H54 (cell line): ENCODE data around the gene PCGF2.

ENCODE experiments used
- DNase-seq: peaks from one replicate; pipeline ENCODE4 v3.0.0; 2011; ENCODE audit warnings: low spot score, mixed read lengths; ENCODE audit not compliant: insufficient read length
- FAIRE-seq: peaks from 3 replicates; lab custom pipeline; 2011; peaks lifted over from hg19 to GRCh38; lab: Jason Lieb, UNC
- POLR2A ChIP-seq: IDR thresholded peaks from 2 replicates; pipeline ENCODE4 v1.6.1; 2011; ENCODE audit warnings: low read depth, mild to moderate bottlenecking, low read length

Gene PCGF2

GRCh38 chr17:38710604-38710962, 37.6 kb downstream of the PCGF2 start:
- FAIRE-seq = no peak
- no peak for TF ChIP-seq POLR2A

DNA sequence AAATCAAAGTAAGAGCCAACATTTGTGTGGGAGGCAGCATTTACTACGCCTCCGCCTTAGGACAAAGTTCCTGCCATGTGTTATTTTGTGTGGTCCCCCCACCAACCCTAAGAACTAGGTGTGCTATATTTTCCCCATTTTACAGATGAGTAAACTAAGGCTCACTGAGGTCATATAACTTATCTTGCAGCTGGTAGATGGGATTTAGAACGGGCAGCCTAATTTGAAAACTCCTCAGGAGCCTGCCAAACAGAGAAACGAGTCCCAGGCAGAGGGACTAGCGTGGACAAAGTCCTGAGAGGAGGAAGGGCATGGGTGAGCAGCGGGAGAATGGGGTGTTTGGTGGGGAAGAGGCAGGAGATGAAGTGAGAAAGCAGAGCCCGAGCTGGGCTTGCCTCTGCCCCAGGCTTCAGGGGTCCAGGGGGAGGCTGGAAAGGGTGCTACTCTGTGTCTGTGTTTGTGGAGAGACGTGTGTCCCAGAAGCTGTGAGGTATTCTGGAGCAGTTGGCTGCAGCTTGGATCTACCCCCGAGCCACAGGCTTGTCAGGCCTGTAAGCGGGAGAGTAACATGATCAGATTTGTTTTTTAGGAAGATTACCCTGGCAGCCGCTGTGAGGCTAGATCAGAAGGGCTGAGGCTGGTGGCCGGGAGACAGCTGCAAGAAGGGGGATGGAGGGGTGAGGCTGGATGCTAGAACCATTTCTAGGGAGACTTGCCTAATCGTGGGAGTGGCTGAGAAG, 38.1 kb downstream of the PCGF2 start:
- no peak for DNase-seq
- no peak for FAIRE-seq
- TF ChIP-seq POLR2A = no peak

More at GRCh38 chr17:38710604-38710962, 37.6 kb downstream of the PCGF2 start:
- DNase-seq = no peak

DNA sequence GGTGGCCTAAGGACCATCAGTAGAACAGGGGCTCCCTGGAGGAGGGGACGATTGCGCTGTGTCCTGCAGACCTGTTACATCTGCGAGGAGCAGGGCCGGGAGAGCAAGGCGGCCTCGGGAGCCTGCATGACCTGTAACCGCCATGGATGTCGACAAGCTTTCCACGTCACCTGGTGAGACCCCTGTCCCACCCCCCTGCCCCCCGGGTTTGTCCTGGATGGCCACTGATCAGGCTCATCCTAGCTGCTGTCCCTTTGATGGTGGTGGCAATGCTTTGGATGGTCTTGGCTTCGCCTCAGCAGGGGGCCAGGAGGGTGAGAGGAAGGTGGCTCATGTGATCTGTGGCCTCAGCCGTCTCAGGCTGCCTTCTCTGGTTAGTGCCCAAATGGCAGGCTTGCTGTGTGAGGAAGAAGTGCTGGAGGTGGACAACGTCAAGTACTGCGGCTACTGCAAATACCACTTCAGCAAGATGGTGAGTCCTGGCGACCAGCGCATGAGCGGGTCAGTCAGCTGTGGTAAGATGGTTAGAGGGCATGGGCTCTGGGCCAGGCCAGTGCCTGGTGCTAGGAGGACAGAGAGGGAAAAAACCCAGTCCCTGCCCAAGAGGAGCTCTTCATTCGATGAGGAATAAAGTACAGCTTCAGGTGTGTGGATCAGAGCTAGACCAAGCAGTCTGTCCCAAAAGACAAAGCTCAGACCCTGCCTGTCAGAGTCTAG, 38.9 kb downstream of the PCGF2 start:
- DNase-seq (no peak), FAIRE-seq (no peak)
- no peak for TF ChIP-seq POLR2A

GRCh38 chr17:38707678-38708351, 40.3 kb downstream of the PCGF2 start:
- FAIRE-seq = no peak
- no peak for TF ChIP-seq POLR2A
- no peak for DNase-seq

- DNase-seq (no peak), FAIRE-seq (no peak)
Measured at GRCh38 chr17:38706505-38707216, 41.5 kb downstream of the PCGF2 start.

DNA sequence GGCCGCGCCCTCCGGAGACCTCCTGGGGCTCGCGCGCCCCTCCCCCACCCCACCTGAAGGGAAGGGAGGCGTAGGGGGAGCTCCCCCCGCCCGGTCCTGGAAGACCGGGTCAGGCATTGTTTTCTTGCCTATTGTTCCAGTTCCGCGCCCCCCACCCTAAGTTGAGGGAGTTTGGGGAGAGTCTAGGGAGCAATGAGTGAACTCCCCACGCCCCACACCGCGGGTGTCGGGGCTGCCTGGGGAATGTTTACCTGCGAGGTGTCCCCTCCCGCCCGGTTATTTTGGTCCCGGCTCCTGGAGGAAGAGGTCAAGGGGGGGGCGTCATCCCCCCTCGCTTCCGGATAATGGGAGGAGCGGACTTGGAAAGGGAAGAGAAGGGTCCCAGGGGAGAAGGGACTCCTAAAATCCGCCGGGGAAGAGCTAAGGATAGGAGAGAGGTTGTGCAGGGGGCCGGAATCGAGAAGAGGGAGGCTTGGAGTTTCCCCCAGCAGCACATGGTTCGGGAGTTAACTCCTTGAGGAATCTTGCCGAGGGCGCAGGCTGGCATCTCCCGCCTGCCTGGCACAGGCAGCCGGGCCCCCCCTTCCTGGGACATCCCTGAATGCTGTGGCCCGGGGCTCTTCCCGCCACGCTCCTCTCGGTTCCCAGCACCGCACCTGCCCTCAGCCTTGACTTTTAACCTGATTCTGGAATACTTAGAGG, 42.2 kb downstream of the PCGF2 start:
- TF ChIP-seq POLR2A = no peak
- FAIRE-seq (no peak), DNase-seq (no peak)

More at GRCh38 chr17:38706505-38707216, 41.5 kb downstream of the PCGF2 start:
- TF ChIP-seq POLR2A = no peak

- no peak for TF ChIP-seq POLR2A
- no peak for DNase-seq
- FAIRE-seq = no peak
Measured at GRCh38 chr17:38705523-38705802, 42.7 kb downstream of the PCGF2 start.

GRCh38 chr17:38704606-38705522, 43.3 kb downstream of the PCGF2 start, which contains the start of gene MLLT6:
Gene MLLT6 (plus strand): TSS chr17:38705273. CDS start chr17:38705633, 360 bp downstream.
- no peak for FAIRE-seq
- peak; percentile 37; the same call in 1 of the 2 replicates for TF ChIP-seq POLR2A
- peak; percentile 84 for DNase-seq

DNA sequence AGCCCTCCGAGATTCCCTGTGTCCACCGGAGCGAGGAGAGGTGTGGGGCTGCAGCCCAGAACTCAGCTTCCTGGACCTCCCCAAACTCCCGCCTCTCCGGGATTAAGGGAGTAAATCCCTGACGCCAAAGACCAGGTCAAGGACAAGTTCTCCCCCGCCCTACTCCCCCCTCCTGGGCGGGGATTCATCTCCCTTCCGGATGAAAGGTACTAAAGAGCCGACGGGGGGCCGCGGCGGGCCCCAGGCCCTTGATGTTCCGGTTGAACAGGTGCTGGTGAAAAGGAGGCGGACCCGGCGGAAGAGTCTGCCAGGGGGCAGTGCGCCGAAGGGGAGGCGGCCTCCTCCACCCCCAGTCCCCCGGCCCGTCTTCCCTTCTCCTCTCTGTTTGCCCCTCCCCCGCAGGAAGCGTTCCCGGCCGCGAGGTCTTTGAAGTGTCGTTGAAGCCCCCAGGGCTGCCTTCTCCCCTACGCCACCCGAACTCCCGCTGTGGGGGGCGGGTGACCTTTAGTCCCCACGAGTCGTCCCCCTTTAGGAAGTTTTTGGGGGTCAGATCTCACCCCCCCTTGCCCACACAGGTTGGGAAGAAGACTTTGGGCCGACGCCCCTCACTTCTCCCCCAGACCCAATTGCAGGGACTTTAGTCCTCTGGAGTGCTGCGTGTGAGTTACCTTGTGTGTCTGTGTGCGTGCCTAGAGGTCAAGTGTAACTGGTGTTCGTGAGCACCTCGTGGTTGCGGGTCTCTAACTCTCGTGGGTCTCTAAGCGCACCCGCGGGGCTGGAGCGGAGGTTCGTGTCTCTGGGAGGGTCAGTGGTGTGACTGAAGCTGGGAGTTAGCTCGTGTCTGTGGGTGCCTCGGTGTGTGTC, 44.2 kb downstream of the PCGF2 start:
- DNase-seq = no peak
- no peak for TF ChIP-seq POLR2A
- no peak for FAIRE-seq

- no peak for TF ChIP-seq POLR2A
- no peak for DNase-seq
- FAIRE-seq = no peak
Measured at GRCh38 chr17:38702916-38703741, 45.0 kb downstream of the PCGF2 start.

DNA sequence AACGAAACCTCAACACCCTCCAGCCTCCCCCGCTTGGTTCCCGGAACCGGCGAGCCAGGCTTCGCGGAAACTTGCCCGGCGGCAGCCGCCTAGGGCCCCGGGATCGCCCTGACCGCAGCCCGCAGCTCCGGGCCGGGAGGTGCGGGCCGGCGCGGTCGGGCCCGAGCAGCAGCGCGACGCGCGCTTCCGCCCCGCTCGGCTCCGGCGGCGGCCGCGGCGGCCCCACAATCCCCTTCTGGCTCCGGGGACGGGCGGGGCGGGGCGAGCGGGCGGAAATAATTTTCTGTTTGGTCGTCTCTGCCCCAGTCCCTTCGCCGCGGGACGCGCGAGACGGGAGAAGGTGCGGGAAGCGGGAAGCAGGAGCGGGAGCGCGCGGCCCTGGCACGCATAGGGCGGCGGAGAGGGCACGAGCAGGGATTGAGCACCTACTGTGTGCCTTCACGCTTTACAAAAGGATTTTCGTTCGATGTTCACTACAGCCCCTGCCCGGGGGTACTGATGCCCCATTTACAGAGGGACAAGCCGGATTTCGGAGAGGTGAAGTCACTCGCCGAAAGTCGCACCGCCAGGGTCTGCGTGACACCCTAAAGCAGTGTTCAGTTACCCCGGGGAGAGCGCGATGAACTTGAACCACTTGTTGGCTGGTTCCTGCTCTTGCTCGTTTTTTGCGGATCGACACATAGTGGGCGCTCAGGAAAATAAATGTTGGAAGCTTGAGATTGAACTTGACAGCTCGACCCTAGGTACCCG, 45.8 kb downstream of the PCGF2 start:
- no peak for FAIRE-seq
- DNase-seq = peak; percentile 91

More for the DNA sequence above, 45.8 kb downstream of the PCGF2 start:
- TF ChIP-seq POLR2A = peak; percentile 90
